IgD-negative memory B cell (primary cell): ENCODE data around the gene SHISAL1. TPM values are rescaled to one million over a fixed set of nuclear protein-coding genes. Genes with fewer than 3 reads are reported as not detected.

Experiments
- H3K27ac Mint-ChIP-seq, 3 donors: one replicate each; pipeline ENCODE4 v1.8.0; 2020 to 2022; ENCODE audit warnings: mild to moderate bottlenecking in 3 of 3, mixed read lengths in 3 of 3, moderate library complexity in 1 of 3
- H3K27me3 Mint-ChIP-seq: one replicate; pipeline ENCODE4 v1.8.0; 2021; ENCODE audit warnings: mixed read lengths
- H3K36me3 Mint-ChIP-seq: one replicate; pipeline ENCODE4 v1.8.0; 2020; ENCODE audit warnings: mild to moderate bottlenecking, mixed read lengths
- H3K4me1 Mint-ChIP-seq, 3 donors: one replicate each; pipeline ENCODE4 v1.8.0; 2020 to 2022; ENCODE audit warnings: mixed read lengths in 3 of 3, mild to moderate bottlenecking in 1 of 3
- H3K4me3 Mint-ChIP-seq, 4 donors: one replicate each; pipeline ENCODE4 v1.8.0; 2020 to 2022; ENCODE audit warnings: mild to moderate bottlenecking in 4 of 4, mixed read lengths in 4 of 4, moderate library complexity in 3 of 4
- H3K9me3 Mint-ChIP-seq, 3 donors: one replicate each; pipeline ENCODE4 v1.8.0; 2020 to 2021; ENCODE audit warnings: mixed read lengths in 3 of 3, mild to moderate bottlenecking in 1 of 3
- polyA plus RNA-seq: library from polyadenylated mRNA; unstranded; fragments of 300-500 nt; fragmentation: Illumina TruSeq; gene quantifications from one replicate; pipeline ENCODE4 v1.2.3, GENCODE V29; 2021

Gene SHISAL1
- polyA plus RNA-seq, 1 donor from 2014 or later: not detected

GRCh38 chr22:44291265-44291664 is 21.5 kb downstream of the SHISAL1 start:
- no peaks in the 10 kb centered on the region for H3K36me3 Mint-ChIP-seq
- no peak overlapping the region for H3K4me3 Mint-ChIP-seq
- peaks cover 0 to 2% (median 0%) of the 10 kb centered on the region in 3 donors for H3K4me1 Mint-ChIP-seq
- H3K27ac Mint-ChIP-seq: no peak overlapping the region
- peaks cover 0 to 17% (median 3%) of the 10 kb centered on the region in 3 donors for H3K9me3 Mint-ChIP-seq
- H3K27me3 Mint-ChIP-seq: peaks cover 11% of the 10 kb centered on the region

GRCh38 chr22:44289414-44290171 is 23.2 kb downstream of the SHISAL1 start:
- Mint-ChIP-seq H3K27ac (no peak overlapping the region), H3K36me3 (no peaks in the 10 kb centered on the region), H3K27me3 (peaks cover 11% of the 10 kb centered on the region), H3K4me1 (peaks cover 0 to 2% (median 0%) of the 10 kb centered on the region in 3 donors), H3K4me3 (no peak overlapping the region), H3K9me3 (peaks cover 0 to 7% (median 0%) of the 10 kb centered on the region in 3 donors)

GRCh38 chr22:44288913-44289312 is 23.8 kb downstream of the SHISAL1 start:
- peaks cover 0 to under 1% (median 0%) of the 10 kb centered on the region in 3 donors for H3K9me3 Mint-ChIP-seq
- H3K27me3 Mint-ChIP-seq: peaks cover 11% of the 10 kb centered on the region
- peaks cover 0 to 2% (median 0%) of the 10 kb centered on the region in 3 donors for H3K4me1 Mint-ChIP-seq
- no peak overlapping the region for H3K27ac Mint-ChIP-seq
- H3K4me3 Mint-ChIP-seq: no peak overlapping the region
- no peaks in the 10 kb centered on the region for H3K36me3 Mint-ChIP-seq

GRCh38 chr22:44287741-44288140 is 25.0 kb downstream of the SHISAL1 start:
- Mint-ChIP-seq H3K36me3 (no peaks in the 10 kb centered on the region), H3K4me3 (no peak overlapping the region), H3K4me1 (peaks cover 0 to 2% (median 0%) of the 10 kb centered on the region in 3 donors), H3K27me3 (peaks cover 10% of the 10 kb centered on the region), H3K9me3 (no peaks in the 10 kb centered on the region), H3K27ac (no peak overlapping the region)

GRCh38 chr22:44287121-44287693 is 25.5 kb downstream of the SHISAL1 start:
- Mint-ChIP-seq H3K9me3 (no peaks in the 10 kb centered on the region), H3K36me3 (no peaks in the 10 kb centered on the region), H3K27ac (no peak overlapping the region), H3K4me1 (peaks cover 0 to 2% (median 0%) of the 10 kb centered on the region in 3 donors), H3K4me3 (no peak overlapping the region), H3K27me3 (peaks cover 9% of the 10 kb centered on the region)

- no peaks in the 10 kb centered on the region for H3K36me3 Mint-ChIP-seq
- no peak overlapping the region for H3K27ac Mint-ChIP-seq
- H3K9me3 Mint-ChIP-seq: no peaks in the 10 kb centered on the region
- no peak overlapping the region for H3K4me3 Mint-ChIP-seq
- peaks cover 0 to 2% (median 0%) of the 10 kb centered on the region in 3 donors for H3K4me1 Mint-ChIP-seq
- peaks cover 9% of the 10 kb centered on the region for H3K27me3 Mint-ChIP-seq
Observed at GRCh38 chr22:44286646-44287045, 26.1 kb downstream of the SHISAL1 start.

GRCh38 chr22:44284711-44285110 is 28.0 kb downstream of the SHISAL1 start:
- Mint-ChIP-seq H3K4me3 (no peak overlapping the region), H3K27me3 (peaks cover 20% of the 10 kb centered on the region), H3K27ac (no peak overlapping the region), H3K4me1 (peaks cover 0 to 2% (median 0%) of the 10 kb centered on the region in 3 donors), H3K36me3 (no peaks in the 10 kb centered on the region), H3K9me3 (no peaks in the 10 kb centered on the region)

- Mint-ChIP-seq H3K9me3 (no peaks in the 10 kb centered on the region), H3K4me1 (peaks cover 0 to 2% (median 0%) of the 10 kb centered on the region in 3 donors), H3K4me3 (peak overlapping the region in 1 of 4 donors; percentile 57), H3K27ac (no peak overlapping the region), H3K36me3 (no peaks in the 10 kb centered on the region), H3K27me3 (peaks cover 25% of the 10 kb centered on the region)
Observed at GRCh38 chr22:44281768-44282637, 30.7 kb downstream of the SHISAL1 start.

- Mint-ChIP-seq H3K27ac (no peak overlapping the region), H3K4me3 (no peak overlapping the region), H3K9me3 (no peaks in the 10 kb centered on the region), H3K36me3 (no peaks in the 10 kb centered on the region), H3K4me1 (peaks cover 0 to 4% (median 0%) of the 10 kb centered on the region in 3 donors), H3K27me3 (peaks cover 35% of the 10 kb centered on the region)
Observed at GRCh38 chr22:44280665-44281188, 32.0 kb downstream of the SHISAL1 start.

- no peaks in the 10 kb centered on the region for H3K9me3 Mint-ChIP-seq
- peaks cover 36% of the 10 kb centered on the region for H3K27me3 Mint-ChIP-seq
- no peaks in the 10 kb centered on the region for H3K36me3 Mint-ChIP-seq
- H3K27ac Mint-ChIP-seq: no peak overlapping the region
- peaks cover 0 to 4% (median 0%) of the 10 kb centered on the region in 3 donors for H3K4me1 Mint-ChIP-seq
- no peak overlapping the region for H3K4me3 Mint-ChIP-seq
Observed at GRCh38 chr22:44279069-44279360, 33.7 kb downstream of the SHISAL1 start.

GRCh38 chr22:44278243-44279068 is 34.3 kb downstream of the SHISAL1 start:
- peaks cover 39% of the 10 kb centered on the region for H3K27me3 Mint-ChIP-seq

GRCh38 chr22:44277386-44278135 is 35.2 kb downstream of the SHISAL1 start:
- no peak overlapping the region for H3K27ac Mint-ChIP-seq
- no peaks in the 10 kb centered on the region for H3K9me3 Mint-ChIP-seq
- no peak overlapping the region for H3K4me3 Mint-ChIP-seq
- H3K4me1 Mint-ChIP-seq: peaks cover 7 to 8% (median 8%) of the 10 kb centered on the region in 3 donors
- H3K36me3 Mint-ChIP-seq: no peaks in the 10 kb centered on the region
- peaks cover 42% of the 10 kb centered on the region for H3K27me3 Mint-ChIP-seq

More at GRCh38 chr22:44278243-44279068, 34.3 kb downstream of the SHISAL1 start:
- Mint-ChIP-seq H3K4me3 (no peak overlapping the region), H3K27ac (no peak overlapping the region), H3K9me3 (no peaks in the 10 kb centered on the region), H3K4me1 (peaks cover 3 to 4% (median 3%) of the 10 kb centered on the region in 3 donors), H3K36me3 (no peaks in the 10 kb centered on the region)

GRCh38 chr22:44276706-44277356 is 35.9 kb downstream of the SHISAL1 start:
- Mint-ChIP-seq H3K9me3 (no peaks in the 10 kb centered on the region), H3K27me3 (peaks cover 39% of the 10 kb centered on the region), H3K4me1 (peaks cover 7 to 8% (median 8%) of the 10 kb centered on the region in 3 donors), H3K36me3 (no peaks in the 10 kb centered on the region), H3K4me3 (no peak overlapping the region), H3K27ac (no peak overlapping the region)
